GM12878 (cell line): Measurements from ENCODE around the gene DNAH2. TPM values are rescaled to one million over a fixed set of nuclear protein-coding genes. Genes with fewer than 3 reads are reported as not detected.
A peak's percentile ranks its signal among the peaks of the same experiment; 100 is the strongest.

ENCODE experiments used
- CHD4 ChIP-seq: fragments of 200-600 bp; sonication (generic); IDR thresholded peaks from 2 replicates; pipeline ENCODE4 v1.6.1; 2016; ENCODE audit warnings: mild to moderate bottlenecking
- HDGF ChIP-seq: fragments of 450-650 bp; IDR thresholded peaks from 2 replicates; pipeline ENCODE4 v1.6.1; 2016; ENCODE audit warnings: antibody characterized with exemption
- IKZF1 ChIP-seq: fragments of 450-650 bp; conservative IDR thresholded peaks from 2 replicates; pipeline ENCODE4 v1.6.1; 2017; ENCODE audit warnings: antibody characterized with exemption, mild to moderate bottlenecking
- IKZF2 ChIP-seq, 2 experiments: fragments of 450-650 bp; IDR thresholded peaks; 2 replicates each; pipeline ENCODE4 v1.6.1; 2017; ENCODE audit warnings: mild to moderate bottlenecking in 2 of 2, moderate library complexity in 2 of 2
- JUND ChIP-seq: IDR thresholded peaks from 2 replicates; pipeline ENCODE4 v1.6.1; 2012; ENCODE audit warnings: low read depth, mild to moderate bottlenecking, low read length, improper control_type of control experiment, moderate library complexity
- MEF2A ChIP-seq: IDR thresholded peaks from 2 replicates; pipeline ENCODE4 v1.6.1; 2011; ENCODE audit warnings: low read depth, mild to moderate bottlenecking, low read length, moderate library complexity; ENCODE audit not compliant: insufficient read depth
- MXI1 ChIP-seq: fragments of 150-350 bp; IDR thresholded peaks from 2 replicates; pipeline ENCODE4 v1.6.1; 2011; ENCODE audit warnings: low read depth, mild to moderate bottlenecking, inconsistent platforms, low read length, improper control_type of control experiment
- NFYA ChIP-seq: IDR thresholded peaks from 2 replicates; pipeline ENCODE4 v1.6.1; 2011; ENCODE audit warnings: low read depth, mild to moderate bottlenecking, low read length, improper control_type of control experiment, borderline replicate concordance
- NR2C1 ChIP-seq: fragments of 450-650 bp; IDR thresholded peaks from 2 replicates; pipeline ENCODE4 v1.6.1; 2017; ENCODE audit warnings: antibody characterized with exemption, mild to moderate bottlenecking, moderate library complexity
- SMAD5 ChIP-seq: IDR thresholded peaks from 2 replicates; pipeline ENCODE4 v1.6.1; 2016; ENCODE audit warnings: antibody characterized with exemption, low read depth
- TAF1 ChIP-seq: IDR thresholded peaks from 2 replicates; pipeline ENCODE4 v1.6.1; 2011; ENCODE audit warnings: mild to moderate bottlenecking, low read depth, low read length, borderline replicate concordance
- WRNIP1 ChIP-seq: IDR thresholded peaks from 2 replicates; pipeline ENCODE4 v1.6.1; 2011; ENCODE audit warnings: low read depth, low read length, improper control_type of control experiment, borderline replicate concordance
- YBX1 ChIP-seq: fragments of 450-650 bp; IDR thresholded peaks from 2 replicates; pipeline ENCODE4 v1.6.1; 2016; ENCODE audit warnings: antibody characterized with exemption
- ZNF217 ChIP-seq: fragments of 450-650 bp; IDR thresholded peaks from 2 replicates; pipeline ENCODE4 v1.6.1; 2017; ENCODE audit warnings: antibody characterized with exemption, mild to moderate bottlenecking
- ZSCAN29 ChIP-seq: fragments of 450-650 bp; IDR thresholded peaks from 2 replicates; pipeline ENCODE4 v1.6.1; 2017; ENCODE audit warnings: mild to moderate bottlenecking, moderate library complexity
- polyA plus RNA-seq, 11 experiments: library from polyadenylated mRNA; depleted of rRNA in 4 of 11; unstranded in 6 of 11; stranded (reverse) in 5 of 11; fragments of >200 nt; fragmentation: Nextera tagmentation in 4 of 11; fragmentation: Illumina TruSeq in 1 of 11; extraction: Ambion mirVana in 4 of 11; extraction: Trizol in 1 of 11; gene quantifications; 1 replicate in 1 of 11; 2 replicates in 10 of 11; pipeline versions ENCODE4 v1.2.1 to v1.2.3, GENCODE V29; 2011 to 2016; ENCODE audit warnings: inconsistent platforms in 2 of 11, missing spikeins in 2 of 11, low read depth in 1 of 11
- total RNA-seq, 4 experiments: library from RNA; depleted of rRNA in 3 of 4; stranded (reverse); fragments of >200 nt in 3 of 4; fragmentation: Illumina TruSeq in 1 of 4; extraction: Trizol in 1 of 4; gene quantifications; 2 replicates each; pipeline versions ENCODE4 v1.2.1 to v1.2.3, GENCODE V29; 2013 to 2021
- TF ChIP-seq, protein P1 (sequence below): fragments of 450-650 bp; IDR thresholded peaks from 2 replicates; pipeline ENCODE4 v1.6.1; 2016; ENCODE audit warnings: mild to moderate bottlenecking, moderate library complexity, borderline replicate concordance
- TF ChIP-seq, protein P2 (sequence below): fragments of 450-650 bp; IDR thresholded peaks from 2 replicates; pipeline ENCODE4 v1.6.1; 2017; ENCODE audit warnings: borderline replicate concordance
- TF ChIP-seq, protein P3 (sequence below): fragments of 450-650 bp; formaldehyde crosslinking; IDR thresholded peaks from 2 replicates; pipeline ENCODE4 v1.4.0; 2022; ENCODE audit warnings: mild to moderate bottlenecking, moderate library complexity
- TF ChIP-seq, protein P4 (sequence below): IDR thresholded peaks from 2 replicates; pipeline ENCODE4 v1.6.1; 2012; ENCODE audit warnings: low read depth, low read length, improper control_type of control experiment
- TF ChIP-seq, protein P5 (sequence below): IDR thresholded peaks from 2 replicates; pipeline ENCODE4 v1.6.1; 2011; ENCODE audit warnings: borderline replicate concordance, low read depth, mild to moderate bottlenecking, moderate library complexity, low read length; ENCODE audit not compliant: insufficient read depth, poor library complexity, severe bottlenecking

Gene DNAH2
- total and polyA plus RNA-seq, 10 of the 15 experiments (the other 5 are each of a cell fraction or from before 2014, with no cell fraction given), result not detected

DNA sequence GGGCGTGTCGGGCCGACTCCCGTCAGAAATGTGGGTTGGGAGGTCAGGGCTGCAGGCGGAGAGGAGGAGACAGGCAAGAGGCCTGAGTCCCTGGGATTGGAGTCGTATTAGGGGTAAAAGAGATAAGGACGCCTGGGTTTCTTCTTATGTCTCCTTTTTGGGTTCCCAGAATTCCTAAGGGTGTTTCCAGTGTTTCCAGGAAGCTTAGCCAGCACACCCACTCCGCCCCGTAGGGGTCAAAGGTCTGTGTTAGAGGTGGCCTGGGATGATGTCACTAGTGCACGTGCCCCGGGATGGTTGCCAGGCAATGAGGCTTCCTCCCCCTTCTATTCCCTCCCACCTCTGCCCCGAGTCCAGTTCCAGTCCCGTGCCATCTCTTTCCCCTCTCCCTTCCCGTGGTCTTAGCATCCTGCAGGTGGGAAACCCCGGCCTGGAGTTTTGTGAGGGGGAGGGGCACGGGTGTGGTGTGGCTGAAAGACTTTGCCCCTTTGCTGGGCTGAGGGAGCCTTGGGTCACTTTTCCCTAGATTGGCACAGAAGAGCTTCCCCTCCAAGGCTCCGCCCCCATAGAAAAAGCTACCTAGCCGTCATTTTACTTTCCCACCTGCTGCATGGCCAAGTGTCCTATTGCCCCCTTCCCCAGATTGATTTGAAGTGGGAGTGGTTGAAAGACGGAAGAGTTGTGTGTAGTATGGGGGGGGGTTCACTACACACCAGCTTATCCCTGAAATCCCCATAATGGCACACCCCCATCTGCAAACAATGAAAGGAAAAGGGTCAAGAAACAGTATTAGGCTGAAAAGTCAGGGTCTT lies 119.3 kb downstream of the DNAH2 start (continued):
- TF ChIP-seq, protein P1, sequence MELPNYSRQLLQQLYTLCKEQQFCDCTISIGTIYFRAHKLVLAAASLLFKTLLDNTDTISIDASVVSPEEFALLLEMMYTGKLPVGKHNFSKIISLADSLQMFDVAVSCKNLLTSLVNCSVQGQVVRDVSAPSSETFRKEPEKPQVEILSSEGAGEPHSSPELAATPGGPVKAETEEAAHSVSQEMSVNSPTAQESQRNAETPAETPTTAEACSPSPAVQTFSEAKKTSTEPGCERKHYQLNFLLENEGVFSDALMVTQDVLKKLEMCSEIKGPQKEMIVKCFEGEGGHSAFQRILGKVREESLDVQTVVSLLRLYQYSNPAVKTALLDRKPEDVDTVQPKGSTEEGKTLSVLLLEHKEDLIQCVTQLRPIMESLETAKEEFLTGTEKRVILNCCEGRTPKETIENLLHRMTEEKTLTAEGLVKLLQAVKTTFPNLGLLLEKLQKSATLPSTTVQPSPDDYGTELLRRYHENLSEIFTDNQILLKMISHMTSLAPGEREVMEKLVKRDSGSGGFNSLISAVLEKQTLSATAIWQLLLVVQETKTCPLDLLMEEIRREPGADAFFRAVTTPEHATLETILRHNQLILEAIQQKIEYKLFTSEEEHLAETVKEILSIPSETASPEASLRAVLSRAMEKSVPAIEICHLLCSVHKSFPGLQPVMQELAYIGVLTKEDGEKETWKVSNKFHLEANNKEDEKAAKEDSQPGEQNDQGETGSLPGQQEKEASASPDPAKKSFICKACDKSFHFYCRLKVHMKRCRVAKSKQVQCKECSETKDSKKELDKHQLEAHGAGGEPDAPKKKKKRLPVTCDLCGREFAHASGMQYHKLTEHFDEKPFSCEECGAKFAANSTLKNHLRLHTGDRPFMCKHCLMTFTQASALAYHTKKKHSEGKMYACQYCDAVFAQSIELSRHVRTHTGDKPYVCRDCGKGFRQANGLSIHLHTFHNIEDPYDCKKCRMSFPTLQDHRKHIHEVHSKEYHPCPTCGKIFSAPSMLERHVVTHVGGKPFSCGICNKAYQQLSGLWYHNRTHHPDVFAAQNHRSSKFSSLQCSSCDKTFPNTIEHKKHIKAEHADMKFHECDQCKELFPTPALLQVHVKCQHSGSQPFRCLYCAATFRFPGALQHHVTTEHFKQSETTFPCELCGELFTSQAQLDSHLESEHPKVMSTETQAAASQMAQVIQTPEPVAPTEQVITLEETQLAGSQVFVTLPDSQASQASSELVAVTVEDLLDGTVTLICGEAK, result peak; percentile 41; the same call in 1 of the 2 replicates
- TF ChIP-seq NFYA (no peak), WRNIP1 (0 out of 2 replicates have a peak, but pooled peaks have one; percentile 47), TAF1 (0 out of 2 replicates have a peak, but pooled peaks have one; percentile 38), JUND (0 out of 2 replicates have a peak, but pooled peaks have one; percentile 8), YBX1 (no peak), ZNF217 (no peak), SMAD5 (no peak), IKZF1 (peak; percentile 93), ZSCAN29 (peak; percentile 86), IKZF2 (IDR thresholded peaks at IDR 0.05) (peak; percentile 90 to 92), NR2C1 (peak; percentile 91), HDGF (no peak), MEF2A (no peak), MXI1 (peak; percentile 71), CHD4 (no peak)
- TF ChIP-seq, protein P2, sequence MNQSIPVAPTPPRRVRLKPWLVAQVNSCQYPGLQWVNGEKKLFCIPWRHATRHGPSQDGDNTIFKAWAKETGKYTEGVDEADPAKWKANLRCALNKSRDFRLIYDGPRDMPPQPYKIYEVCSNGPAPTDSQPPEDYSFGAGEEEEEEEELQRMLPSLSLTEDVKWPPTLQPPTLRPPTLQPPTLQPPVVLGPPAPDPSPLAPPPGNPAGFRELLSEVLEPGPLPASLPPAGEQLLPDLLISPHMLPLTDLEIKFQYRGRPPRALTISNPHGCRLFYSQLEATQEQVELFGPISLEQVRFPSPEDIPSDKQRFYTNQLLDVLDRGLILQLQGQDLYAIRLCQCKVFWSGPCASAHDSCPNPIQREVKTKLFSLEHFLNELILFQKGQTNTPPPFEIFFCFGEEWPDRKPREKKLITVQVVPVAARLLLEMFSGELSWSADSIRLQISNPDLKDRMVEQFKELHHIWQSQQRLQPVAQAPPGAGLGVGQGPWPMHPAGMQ, result no peak
- TF ChIP-seq, protein P3, sequence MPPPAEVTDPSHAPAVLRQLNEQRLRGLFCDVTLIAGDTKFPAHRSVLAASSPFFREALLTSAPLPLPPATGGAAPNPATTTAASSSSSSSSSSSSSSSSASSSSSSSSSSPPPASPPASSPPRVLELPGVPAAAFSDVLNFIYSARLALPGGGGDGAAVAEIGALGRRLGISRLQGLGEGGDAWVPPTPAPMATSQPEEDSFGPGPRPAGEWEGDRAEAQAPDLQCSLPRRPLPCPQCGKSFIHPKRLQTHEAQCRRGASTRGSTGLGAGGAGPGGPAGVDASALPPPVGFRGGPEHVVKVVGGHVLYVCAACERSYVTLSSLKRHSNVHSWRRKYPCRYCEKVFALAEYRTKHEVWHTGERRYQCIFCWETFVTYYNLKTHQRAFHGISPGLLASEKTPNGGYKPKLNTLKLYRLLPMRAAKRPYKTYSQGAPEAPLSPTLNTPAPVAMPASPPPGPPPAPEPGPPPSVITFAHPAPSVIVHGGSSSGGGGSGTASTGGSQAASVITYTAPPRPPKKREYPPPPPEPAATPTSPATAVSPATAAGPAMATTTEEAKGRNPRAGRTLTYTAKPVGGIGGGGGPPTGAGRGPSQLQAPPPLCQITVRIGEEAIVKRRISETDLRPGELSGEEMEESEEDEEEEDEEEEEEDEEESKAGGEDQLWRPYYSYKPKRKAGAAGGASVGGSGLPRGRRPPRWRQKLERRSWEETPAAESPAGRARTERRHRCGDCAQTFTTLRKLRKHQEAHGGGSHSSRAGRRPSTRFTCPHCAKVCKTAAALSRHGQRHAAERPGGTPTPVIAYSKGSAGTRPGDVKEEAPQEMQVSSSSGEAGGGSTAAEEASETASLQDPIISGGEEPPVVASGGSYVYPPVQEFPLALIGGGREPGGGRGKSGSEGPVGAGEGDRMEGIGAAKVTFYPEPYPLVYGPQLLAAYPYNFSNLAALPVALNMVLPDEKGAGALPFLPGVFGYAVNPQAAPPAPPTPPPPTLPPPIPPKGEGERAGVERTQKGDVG (CRISPR knock-in tag), result no peak
- TF ChIP-seq, protein P4, sequence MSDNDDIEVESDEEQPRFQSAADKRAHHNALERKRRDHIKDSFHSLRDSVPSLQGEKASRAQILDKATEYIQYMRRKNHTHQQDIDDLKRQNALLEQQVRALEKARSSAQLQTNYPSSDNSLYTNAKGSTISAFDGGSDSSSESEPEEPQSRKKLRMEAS, result no peak; the same call in 1 of the 2 replicates
- TF ChIP-seq, protein P5, sequence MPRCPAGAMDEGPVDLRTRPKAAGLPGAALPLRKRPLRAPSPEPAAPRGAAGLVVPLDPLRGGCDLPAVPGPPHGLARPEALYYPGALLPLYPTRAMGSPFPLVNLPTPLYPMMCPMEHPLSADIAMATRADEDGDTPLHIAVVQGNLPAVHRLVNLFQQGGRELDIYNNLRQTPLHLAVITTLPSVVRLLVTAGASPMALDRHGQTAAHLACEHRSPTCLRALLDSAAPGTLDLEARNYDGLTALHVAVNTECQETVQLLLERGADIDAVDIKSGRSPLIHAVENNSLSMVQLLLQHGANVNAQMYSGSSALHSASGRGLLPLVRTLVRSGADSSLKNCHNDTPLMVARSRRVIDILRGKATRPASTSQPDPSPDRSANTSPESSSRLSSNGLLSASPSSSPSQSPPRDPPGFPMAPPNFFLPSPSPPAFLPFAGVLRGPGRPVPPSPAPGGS, result no peak
